ENCODE results near the gene PARVA. TPM values are rescaled to one million over a fixed set of nuclear protein-coding genes. Genes with fewer than 3 reads are reported as not detected.

Gene PARVA
- total and polyA plus RNA-seq, 9 of the 15 experiments (the other 6 are each of a cell fraction or from before 2014, with no cell fraction given): 0.11 TPM; not detected in 8

- Histone ChIP-seq H3K27me3 (ENCODE audit: control insufficient read depth in 2 of 2, insufficient read depth in 2 of 2, low read length in 2 of 2) (peaks cover 47 to 71% of the 10 kb centered on the region in 2 experiments), H3K4me2 (ENCODE audit: insufficient read depth, low read length) (no peak overlapping the region), H3K9me1 (ENCODE audit: control insufficient read depth, insufficient read depth, low read length) (no peaks in the 10 kb centered on the region), H3K79me2 (ENCODE audit: control insufficient read depth, insufficient read depth, low read length) (no peaks in the 10 kb centered on the region), H3K4me1 (replicated peaks in 1 of 2; ENCODE audit: control insufficient read depth in 2 of 2, insufficient read depth in 2 of 2, low read length in 2 of 2) (no peaks in the 10 kb centered on the region), H3K4me3 (no peak overlapping the region), H2AFZ (ENCODE audit: low read depth, low read length) (no peak overlapping the region), H3K27ac (ENCODE audit: extremely low read depth, low read depth, low read length) (no peak overlapping the region), H3K9me3 (replicated peaks; ENCODE audit: control insufficient read depth, insufficient read depth, low read depth, low read length) (no peaks in the 10 kb centered on the region), H4K20me1 (replicated peaks; ENCODE audit: control insufficient read depth, insufficient read depth, low read length) (no peaks in the 10 kb centered on the region), H3K36me3 (ENCODE audit: control insufficient read depth, insufficient read depth, low read length) (no peaks in the 10 kb centered on the region), H3K9ac (ENCODE audit: insufficient read depth in 1 of 2, low read depth in 2 of 2, low read length in 2 of 2) (no peak overlapping the region)
- ChIA-PET POLR2A (no interaction called here), CTCF (ENCODE audit: low intra/inter-chr PET ratio) (no interaction called here)
- in situ Hi-C loops (cut with MboI): no loop called here
- intact Hi-C loops (cut with micrococcal nuclease): no loop called here
- TF ChIP-seq MAFF (IDR thresholded peaks at IDR 0.05; ENCODE audit: low read length) (0 out of 2 replicates have a peak, but pooled peaks have one; percentile 7), DNMT1 (IDR thresholded peaks at IDR 0.05) (no peak), MYNN (IDR thresholded peaks at IDR 0.05) (no peak), MYNN (CRISPR knock-in tag; IDR thresholded peaks at IDR 0.05) (no peak), ZBTB1 (CRISPR knock-in tag; IDR thresholded peaks at IDR 0.05; ENCODE audit: borderline replicate concordance, low read depth) (no peak), CCAR2 (IDR thresholded peaks at IDR 0.05; ENCODE audit: low read depth, low read length) (no peak), ESRRB (CRISPR knock-in tag; IDR thresholded peaks at IDR 0.05; ENCODE audit: borderline replicate concordance) (no peak), ZNF780A (CRISPR knock-in tag; IDR thresholded peaks at IDR 0.05) (no peak), SNAPC5 (CRISPR knock-in tag; IDR thresholded peaks at IDR 0.05) (no peak)
- no TSS peak for BruUV-seq (replicated peaks)
- DNase-seq (ENCODE audit: extremely low read depth in 1 of 4, low spot score in 3 of 4): no peak
- no peak for FAIRE-seq
- ATAC-seq: no peak
- 0% methylated on average over 3 of the region's 3 CpGs for WGBS (ENCODE audit: insufficient coverage, low coverage, missing lambda C conversion rate)
Observed at GRCh38 chr11:12535321-12535720, 157.9 kb downstream of the PARVA start.

All from K562 (cell line).